Colonic mucosa (tissue), 4 donors: Measurements from ENCODE around the gene TRIML1. TPM values are rescaled to one million over a fixed set of nuclear protein-coding genes. Genes with fewer than 3 reads are reported as not detected.

Source experiments
- DNase-seq: peaks from one replicate; pipeline ENCODE4 v3.0.0-alpha.2; 2020
- H3K27ac ChIP-seq: fragments of 200-600 bp; one replicate; pipeline ENCODE4 v1.8.0; 2021
- H3K27me3 ChIP-seq: fragments of 200-600 bp; one replicate; pipeline ENCODE4 v1.8.0; 2021
- H3K36me3 ChIP-seq: fragments of 200-600 bp; one replicate; pipeline ENCODE4 v1.8.0; 2021
- H3K4me1 ChIP-seq: fragments of 200-600 bp; one replicate; pipeline ENCODE4 v1.8.0; 2021; ENCODE audit warnings: mild to moderate bottlenecking
- H3K4me3 ChIP-seq: fragments of 200-600 bp; one replicate; pipeline ENCODE4 v1.8.0; 2021
- H3K9ac ChIP-seq, 2 donors: one replicate each; pipeline ENCODE4 v1.7.0; 2013; ENCODE audit warnings: control low read depth in 2 of 2, low read depth in 2 of 2, low read length in 2 of 2
- H3K9me3 ChIP-seq: fragments of 200-600 bp; one replicate; pipeline ENCODE4 v1.8.0; 2021
- CTCF ChIP-seq: fragments of 200-600 bp; IDR thresholded peaks from one replicate; pipeline ENCODE4 v1.8.0; 2022; ENCODE audit warnings: antibody characterized with exemption, mild to moderate bottlenecking
- intact Hi-C: fragments of 100-400 bp; cut with DNase I; formaldehyde crosslinking; loops from one replicate; pipeline ENCODE4 v1.14.1; 2022
- total RNA-seq, 2 donors: library from RNA; stranded (reverse); fragmentation: NEBNext Ultra II Directional in 1 of 2; extraction: Animal tissue kit (Norgen Biotek cat#: 25700) in 1 of 2; gene quantifications; one replicate each; pipeline ENCODE4 v1.2.1, GENCODE V29; 2021
- donor health status: healthy.
- donor health status: DM: no; HTN: no; CAD: no.
- donor health status: DM: no; HTN: no; CAD: no.

The TRIML1 gene
- total RNA-seq, result not detected

GRCh38 chr4:188139141-188139540, at the start of gene TRIML1:
TRIML1 (plus strand) TSS chr4:188139441; CDS start chr4:188139559, 118 bp downstream.
- H3K4me1 ChIP-seq, result no peaks in the 10 kb centered on the region
- no peak for TF ChIP-seq CTCF
- H3K9ac ChIP-seq, result no peak within 1 kb of the TSS
- H3K9me3 ChIP-seq, result no peaks in the 10 kb centered on the region
- intact Hi-C loops, result no loop called here
- DNase-seq, result no peak
- no peaks in the 10 kb centered on the region for H3K27me3 ChIP-seq
- H3K36me3 ChIP-seq, result no peaks in the 10 kb centered on the region
- no peak within 1 kb of the TSS for H3K27ac ChIP-seq
- H3K4me3 ChIP-seq, result no peak within 1 kb of the TSS

GRCh38 chr4:188092824-188093223, 46.4 kb upstream of the TRIML1 start:
- Histone ChIP-seq H3K9me3 (no peaks in the 10 kb centered on the region), H3K4me1 (no peaks in the 10 kb centered on the region), H3K27ac (no peak overlapping the region), H3K36me3 (no peaks in the 10 kb centered on the region), H3K9ac (no peak overlapping the region), H3K4me3 (no peak overlapping the region), H3K27me3 (no peaks in the 10 kb centered on the region)
- intact Hi-C loops, result loop anchor here (5.0 kb wide), 1 partner anchor 574 kb away; no protein-coding TSS in a partner anchor
- no peak for DNase-seq
- TF ChIP-seq CTCF, result no peak

GRCh38 chr4:188106454-188106853, 32.8 kb upstream of the TRIML1 start:
- H3K27ac ChIP-seq, result no peak overlapping the region
- H3K4me3 ChIP-seq, result no peak overlapping the region
- H3K9ac ChIP-seq, result no peak overlapping the region
- H3K36me3 ChIP-seq, result no peaks in the 10 kb centered on the region
- H3K4me1 ChIP-seq, result no peaks in the 10 kb centered on the region
- DNase-seq, result no peak
- intact Hi-C loops, result no loop called here
- H3K27me3 ChIP-seq, result no peaks in the 10 kb centered on the region
- no peaks in the 10 kb centered on the region for H3K9me3 ChIP-seq
- no peak for TF ChIP-seq CTCF

- Histone ChIP-seq H3K9ac (no peak overlapping the region), H3K4me3 (no peak overlapping the region), H3K27me3 (no peaks in the 10 kb centered on the region), H3K27ac (no peak overlapping the region), H3K36me3 (no peaks in the 10 kb centered on the region), H3K4me1 (no peaks in the 10 kb centered on the region), H3K9me3 (no peaks in the 10 kb centered on the region)
- TF ChIP-seq CTCF, result no peak
- DNase-seq, result no peak
- intact Hi-C loops, result no loop called here
These were observed 31.1 kb upstream of the TRIML1 start for GRCh38 chr4:188107931-188108843.

- Histone ChIP-seq H3K9me3 (no peaks in the 10 kb centered on the region), H3K4me1 (no peaks in the 10 kb centered on the region), H3K9ac (no peak within 1 kb of the TSS), H3K4me3 (no peak within 1 kb of the TSS), H3K27me3 (no peaks in the 10 kb centered on the region), H3K27ac (no peak within 1 kb of the TSS), H3K36me3 (no peaks in the 10 kb centered on the region)
- TF ChIP-seq CTCF, result no peak
- intact Hi-C loops, result no loop called here
- DNase-seq, result no peak
These were observed 30.0 kb upstream of the TRIML1 start, which contains the start of gene TRIML2 for GRCh38 chr4:188109157-188109755. TRIML2 (minus strand) TSS chr4:188109603; CDS start chr4:188105368, 4,235 bp downstream.
